ENCODE data around the gene AHDC1.
"Not testable (repeated sequence)": the region's sequence is repeated elsewhere in the genome, so short reads cannot be mapped to it uniquely, and the experiment has no call there.

AHDC1 gene, protein sequence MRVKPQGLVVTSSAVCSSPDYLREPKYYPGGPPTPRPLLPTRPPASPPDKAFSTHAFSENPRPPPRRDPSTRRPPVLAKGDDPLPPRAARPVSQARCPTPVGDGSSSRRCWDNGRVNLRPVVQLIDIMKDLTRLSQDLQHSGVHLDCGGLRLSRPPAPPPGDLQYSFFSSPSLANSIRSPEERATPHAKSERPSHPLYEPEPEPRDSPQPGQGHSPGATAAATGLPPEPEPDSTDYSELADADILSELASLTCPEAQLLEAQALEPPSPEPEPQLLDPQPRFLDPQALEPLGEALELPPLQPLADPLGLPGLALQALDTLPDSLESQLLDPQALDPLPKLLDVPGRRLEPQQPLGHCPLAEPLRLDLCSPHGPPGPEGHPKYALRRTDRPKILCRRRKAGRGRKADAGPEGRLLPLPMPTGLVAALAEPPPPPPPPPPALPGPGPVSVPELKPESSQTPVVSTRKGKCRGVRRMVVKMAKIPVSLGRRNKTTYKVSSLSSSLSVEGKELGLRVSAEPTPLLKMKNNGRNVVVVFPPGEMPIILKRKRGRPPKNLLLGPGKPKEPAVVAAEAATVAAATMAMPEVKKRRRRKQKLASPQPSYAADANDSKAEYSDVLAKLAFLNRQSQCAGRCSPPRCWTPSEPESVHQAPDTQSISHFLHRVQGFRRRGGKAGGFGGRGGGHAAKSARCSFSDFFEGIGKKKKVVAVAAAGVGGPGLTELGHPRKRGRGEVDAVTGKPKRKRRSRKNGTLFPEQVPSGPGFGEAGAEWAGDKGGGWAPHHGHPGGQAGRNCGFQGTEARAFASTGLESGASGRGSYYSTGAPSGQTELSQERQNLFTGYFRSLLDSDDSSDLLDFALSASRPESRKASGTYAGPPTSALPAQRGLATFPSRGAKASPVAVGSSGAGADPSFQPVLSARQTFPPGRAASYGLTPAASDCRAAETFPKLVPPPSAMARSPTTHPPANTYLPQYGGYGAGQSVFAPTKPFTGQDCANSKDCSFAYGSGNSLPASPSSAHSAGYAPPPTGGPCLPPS (N-terminal part only)

DNA sequence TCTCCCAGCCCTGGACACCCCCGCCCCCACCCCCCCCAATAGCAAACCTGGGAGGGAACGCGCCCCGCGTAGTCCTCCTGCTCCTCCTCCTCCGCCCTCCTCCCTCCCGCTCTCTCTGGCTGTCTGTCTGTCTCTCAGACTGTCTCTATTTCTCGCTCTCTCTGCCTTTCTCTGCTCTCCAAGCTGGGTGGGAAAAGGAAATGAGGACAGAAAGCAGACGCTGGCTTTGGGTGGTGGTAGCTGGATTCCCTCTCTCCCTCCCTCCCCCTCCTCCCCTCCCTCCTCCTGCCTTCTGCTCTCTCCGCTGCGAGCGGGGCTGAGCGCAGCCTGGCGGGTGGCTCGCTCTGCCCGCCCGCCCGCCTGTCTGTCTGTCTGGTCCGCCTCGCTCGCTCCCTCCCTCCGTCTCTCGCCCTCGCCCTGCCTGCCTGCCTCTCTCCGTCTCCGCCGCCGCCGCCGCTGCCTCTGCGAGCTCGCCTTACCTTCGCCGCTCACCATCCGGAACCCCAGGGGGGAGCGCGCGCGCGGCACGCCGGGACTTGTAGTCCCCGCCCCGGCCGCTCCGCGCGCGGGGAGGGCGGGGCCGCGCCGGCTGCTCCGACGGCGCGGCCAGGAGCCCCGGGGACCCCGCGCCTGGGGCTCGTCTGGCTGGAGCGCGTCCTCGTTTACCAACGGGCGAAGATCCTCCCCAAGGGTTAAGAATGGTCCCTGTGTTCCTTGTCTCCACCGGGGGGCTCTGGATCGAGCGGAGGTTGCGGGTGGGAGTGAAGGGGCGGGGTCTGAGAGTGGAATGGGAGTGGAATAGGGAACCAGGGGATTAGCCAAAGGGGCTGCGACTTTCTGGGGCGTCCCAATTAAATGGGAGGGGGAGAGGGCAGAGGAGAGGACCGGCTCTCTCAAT is at the start of gene AHDC1:
Gene AHDC1 (minus strand): TSS at position 464 of the 898 bp plus-strand sequence. CDS start 52,029 bp downstream, outside the sequence.
- peak; percentile 85 for DNase-seq

DNA sequence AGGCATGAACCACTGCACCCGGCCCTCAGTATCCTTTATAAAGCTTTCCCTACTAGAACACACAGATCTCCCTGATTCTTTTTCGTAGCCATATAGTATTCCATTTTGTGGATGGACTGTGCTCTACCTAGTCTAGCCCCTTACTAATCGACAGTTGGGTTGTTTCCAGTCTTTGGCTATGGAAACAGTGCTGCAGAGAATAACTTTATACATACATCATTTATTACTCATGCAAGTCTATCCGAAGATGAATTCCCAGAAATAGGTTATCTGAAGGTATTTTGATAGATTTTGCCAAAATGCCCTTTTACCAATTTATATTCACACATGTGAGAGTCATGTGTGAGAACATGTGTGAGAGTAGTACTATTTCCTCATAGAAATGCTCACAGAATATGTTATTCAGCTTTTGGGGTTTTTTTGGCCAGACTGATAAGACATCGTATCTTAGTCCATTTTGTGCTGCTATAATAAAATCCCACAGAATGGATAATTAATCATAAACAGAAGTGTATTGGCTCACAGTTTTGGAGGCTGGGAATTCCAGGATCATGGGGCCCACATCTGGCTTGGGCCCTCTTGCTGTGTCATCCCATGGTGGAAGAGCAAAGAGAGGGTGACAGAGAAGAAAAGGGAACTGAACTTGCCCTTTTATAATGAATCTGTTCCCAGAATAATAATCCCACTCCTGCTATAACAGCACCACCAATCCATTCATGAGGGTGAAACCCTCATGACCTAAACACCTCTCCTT is 48.3 kb upstream of the AHDC1 start:
- DNase-seq, result no peak

DNA sequence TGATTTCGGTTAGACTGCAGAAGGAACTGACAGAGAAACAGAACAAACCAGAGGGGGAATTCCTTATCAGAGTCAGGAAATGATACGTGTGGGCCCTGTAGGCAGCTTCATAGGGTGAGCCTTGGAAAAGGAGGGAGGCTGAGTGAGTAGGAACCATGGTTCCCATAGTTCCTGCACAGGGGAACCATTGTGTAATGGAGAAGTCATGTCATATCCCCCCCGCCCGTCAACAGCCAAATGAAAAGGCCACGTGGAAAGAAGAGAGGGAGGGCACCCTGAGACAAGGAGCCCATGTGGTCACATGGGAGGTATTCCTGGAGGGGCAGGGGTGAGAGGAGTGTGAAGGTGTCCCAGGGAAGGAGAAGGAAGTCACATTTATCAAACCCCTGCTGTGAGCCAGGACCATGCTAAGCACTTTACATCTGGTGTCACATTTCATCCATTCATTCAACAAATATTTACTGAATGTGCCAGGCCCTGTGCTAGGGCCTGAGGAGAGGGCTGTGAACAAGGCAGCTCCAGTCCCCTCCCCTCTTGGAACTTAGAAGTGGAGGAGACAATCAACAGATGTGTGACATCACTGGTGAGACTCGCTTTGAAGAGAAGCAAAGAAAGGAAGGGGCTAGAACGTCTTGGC is 46.7 kb upstream of the AHDC1 start:
- no peak for DNase-seq

DNA sequence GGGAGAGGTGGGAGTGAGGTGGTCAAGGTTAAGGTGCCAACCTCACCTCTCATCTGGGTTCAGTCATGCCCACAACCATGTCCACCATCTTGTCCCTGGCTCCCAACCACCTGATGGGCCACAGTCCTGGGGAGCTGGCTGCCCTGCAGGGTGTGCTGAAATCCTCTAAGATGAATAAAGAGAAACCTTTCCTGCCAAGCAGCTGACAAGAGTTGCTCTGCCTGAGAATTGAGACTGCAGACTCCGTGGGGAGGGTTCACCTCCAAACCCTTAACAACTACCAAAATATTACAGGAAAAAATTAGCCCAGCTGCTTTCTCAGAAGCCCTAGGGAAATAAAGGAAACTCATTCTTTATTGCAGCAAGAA is 46.2 kb upstream of the AHDC1 start:
- no peak for DNase-seq

DNA sequence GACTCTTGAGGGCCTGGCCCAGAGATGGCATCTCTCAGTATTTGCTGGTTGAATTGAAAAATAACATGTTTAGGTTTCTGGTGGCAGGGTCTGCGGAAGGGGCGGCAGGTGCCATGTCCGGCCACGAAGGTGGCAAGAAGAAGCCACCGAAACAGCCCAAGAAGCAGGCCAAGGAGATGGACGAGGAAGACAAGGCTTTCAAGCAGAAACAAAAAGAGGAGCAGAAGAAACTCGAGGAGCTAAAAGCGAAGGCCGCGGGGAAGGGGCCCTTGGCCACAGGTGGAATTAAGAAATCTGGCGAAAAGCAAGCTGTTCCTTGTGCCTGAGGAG is 45.3 kb upstream of the AHDC1 start:
- no peak for DNase-seq

DNA sequence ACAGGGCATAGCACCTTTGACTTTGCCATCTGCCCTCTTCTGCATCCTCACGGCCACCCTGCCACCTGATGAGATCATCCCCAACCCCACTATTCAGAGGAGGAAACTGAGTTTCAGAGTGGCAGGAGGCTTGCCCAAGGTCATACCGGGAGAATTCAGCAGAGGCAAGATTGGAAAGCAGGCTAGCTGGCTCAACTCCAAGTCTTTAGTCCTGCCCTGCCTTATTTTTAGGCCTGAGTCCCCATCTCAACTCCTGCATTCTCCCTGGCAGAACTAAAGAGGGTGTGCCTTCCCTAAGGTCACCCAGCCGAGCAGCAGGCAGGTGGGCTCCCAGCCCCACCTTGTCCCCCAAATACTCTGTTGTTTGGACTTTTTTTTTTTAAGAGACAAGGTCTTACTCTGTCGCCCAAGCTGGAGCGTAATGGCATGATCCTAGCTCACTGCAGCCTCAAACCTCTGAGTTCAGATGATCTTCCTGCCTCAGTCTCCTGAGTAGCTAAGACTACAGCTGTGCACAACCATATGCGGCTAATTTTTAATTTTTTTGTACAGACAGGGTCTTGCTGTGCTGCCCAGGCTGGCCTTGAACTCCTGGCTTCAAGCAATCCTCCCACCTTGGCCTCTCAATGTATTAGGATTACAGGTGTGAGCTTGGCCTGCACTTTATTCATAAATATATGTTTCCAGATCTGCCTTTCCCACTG is 44.8 kb upstream of the AHDC1 start:
- DNase-seq, result no peak

DNA sequence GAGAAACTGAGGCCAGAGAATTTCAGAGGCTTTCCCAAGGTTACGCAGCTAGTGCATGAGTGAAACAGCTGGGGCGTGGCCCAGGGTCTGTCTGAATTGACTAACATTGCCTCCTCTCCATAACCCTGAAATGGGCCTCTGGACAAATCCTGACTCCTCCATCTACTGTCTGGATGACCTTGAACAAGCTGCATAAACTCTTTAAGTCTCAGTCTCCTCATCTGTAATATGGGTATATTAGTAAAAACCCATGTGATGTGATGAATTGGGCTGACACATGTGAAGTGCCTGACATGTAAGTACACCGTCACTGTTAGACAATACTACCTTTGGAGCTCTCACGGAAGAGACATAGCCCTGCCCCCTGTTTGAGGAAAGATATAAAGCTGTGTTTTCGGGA is 43.4 kb upstream of the AHDC1 start:
- DNase-seq, result no peak

DNA sequence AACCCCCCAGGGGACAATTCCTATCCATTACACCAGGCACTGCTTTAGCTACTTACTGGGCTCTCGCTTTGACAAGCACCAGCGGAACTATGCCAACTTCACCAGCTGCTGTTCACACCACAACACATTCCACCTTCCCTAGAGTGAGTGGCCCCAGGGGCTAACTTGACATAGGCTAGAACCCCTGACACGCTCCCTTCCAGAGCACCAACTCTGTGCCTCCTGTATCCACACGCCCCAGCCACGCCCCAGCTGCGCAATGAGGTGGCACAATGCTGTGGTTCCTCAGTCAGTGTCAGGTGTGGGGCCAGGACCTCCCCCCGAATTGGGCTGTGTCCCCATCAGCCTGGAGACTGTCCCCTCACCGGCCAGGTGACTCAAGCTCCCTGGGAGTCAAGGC is 42.7 kb upstream of the AHDC1 start:
- no peak for DNase-seq

DNA sequence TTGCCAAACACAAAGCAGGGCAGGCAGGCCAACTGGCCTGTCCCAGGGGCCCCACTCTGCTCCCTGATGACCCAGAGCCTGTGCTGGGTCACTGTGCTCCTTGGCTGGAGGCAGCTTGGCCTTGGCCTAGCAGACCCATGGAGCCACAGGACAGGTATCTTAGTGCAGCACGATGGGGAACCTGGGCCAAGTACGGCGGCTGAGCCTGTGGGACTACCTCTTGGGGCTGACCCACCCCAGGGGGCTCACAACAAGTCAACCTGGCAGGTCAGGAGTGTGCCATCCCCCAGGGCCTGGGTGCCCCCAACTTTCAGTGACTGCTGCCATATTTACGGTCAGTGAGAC is 41.1 kb upstream of the AHDC1 start:
- DNase-seq, result no peak

DNA sequence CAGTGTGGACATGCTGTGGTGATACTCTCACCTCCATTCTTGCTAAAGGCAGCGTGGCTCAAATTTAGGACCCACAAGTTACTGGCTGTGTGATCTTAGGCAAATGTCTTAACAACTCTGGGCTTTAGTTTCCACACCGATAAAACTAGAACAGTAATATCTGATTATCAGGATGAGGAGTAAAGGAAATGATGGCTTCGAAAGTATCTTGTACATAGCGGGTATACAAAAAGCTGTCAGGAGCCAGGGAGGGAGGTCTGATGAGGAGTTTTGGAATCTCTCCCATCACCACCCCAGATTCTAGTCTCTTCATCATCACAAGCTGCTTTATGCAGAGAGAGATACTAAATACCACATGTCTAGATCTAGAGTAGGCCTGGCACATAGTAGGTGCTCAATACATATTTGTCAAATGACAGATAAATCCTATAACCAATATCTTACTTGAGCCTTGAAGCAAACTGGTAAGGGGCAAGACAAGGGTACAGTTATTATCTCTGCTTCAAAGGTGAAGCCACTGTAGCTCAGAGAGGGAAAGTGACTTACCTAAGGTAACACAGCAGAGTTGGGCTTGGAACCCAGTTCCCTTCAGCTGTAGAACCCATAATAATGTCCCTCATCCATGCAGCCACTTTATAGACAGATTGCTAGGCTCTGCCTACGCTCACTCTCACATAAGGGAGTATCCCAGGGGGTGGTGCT is 40.6 kb upstream of the AHDC1 start:
- DNase-seq, result no peak

DNA sequence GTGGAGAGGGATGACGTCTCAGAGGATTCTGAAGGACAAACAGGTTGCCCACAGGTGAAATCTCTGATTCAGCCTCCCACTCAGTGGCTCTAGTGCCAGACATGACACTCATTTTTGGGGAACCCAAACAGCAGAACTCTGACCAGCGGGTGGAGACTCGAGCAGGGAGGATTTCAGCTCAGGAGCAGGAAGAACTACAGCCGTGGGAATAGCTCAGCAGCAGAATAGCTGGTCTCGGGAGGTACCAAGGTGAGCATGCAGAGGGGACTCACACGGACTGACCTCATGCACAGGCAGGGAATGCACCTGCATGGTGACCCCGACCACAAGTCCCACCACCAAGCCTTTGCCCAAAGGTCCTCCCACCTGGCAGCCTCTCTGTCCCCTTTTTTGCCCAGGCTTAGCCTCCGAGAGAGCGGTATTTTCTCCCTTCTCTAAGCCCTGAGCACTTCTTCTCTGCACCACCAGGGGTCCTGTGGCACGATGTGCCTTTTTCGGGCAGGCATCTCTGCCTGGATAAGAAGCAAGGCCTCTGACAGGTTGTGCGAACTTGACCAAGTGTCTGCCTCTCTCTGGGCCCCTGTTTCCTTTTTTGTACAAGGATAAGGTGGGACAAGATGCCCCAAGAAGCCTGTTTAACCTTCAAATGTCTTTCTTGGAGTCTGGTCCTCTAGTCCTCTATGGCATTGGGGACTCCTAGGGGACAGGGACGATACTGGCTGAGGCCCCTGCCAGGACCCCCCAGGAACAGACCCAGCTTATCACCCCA is 39.8 kb upstream of the AHDC1 start:
- peak; percentile 66 for DNase-seq

DNA sequence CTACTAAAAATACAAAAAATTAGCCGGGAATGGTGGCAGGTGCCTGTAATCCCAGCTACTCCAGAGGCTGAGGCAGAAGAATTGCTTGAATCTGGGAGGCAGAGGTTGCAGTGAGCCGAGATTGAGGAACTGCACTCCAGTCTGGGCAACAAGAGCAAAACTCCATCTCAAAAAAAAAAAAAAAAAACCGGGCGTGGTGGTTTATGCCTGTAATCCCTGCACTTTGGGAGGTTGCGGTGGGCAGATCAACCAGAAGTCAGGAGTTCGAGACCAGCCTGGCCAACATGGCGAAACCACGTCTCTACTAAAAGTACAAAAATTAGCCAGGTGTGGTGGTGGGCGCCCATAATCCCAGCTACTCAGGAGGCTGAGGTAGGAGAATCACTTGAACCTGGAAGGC is 36.6 kb upstream of the AHDC1 start:
- not testable (repeated sequence) for DNase-seq

DNA sequence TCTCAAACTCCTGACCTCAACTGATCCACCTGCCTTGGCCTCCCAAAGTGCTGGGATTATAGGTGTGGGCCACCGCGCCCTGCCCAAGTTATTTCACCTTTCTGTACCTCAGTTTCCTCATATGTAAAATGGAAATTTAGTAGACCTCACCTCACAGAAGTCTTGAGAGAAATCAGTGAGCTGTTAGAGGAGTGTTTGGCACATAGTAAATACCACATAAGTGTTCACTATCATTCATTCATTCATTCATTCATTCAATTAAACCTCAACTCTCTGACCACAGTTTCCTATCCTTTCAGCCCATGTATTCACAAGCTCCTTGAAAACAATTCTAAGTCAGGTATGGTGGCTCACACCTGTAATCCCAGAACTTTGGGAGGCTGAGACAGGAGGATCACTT is 34.9 kb upstream of the AHDC1 start:
- DNase-seq, result no peak

DNA sequence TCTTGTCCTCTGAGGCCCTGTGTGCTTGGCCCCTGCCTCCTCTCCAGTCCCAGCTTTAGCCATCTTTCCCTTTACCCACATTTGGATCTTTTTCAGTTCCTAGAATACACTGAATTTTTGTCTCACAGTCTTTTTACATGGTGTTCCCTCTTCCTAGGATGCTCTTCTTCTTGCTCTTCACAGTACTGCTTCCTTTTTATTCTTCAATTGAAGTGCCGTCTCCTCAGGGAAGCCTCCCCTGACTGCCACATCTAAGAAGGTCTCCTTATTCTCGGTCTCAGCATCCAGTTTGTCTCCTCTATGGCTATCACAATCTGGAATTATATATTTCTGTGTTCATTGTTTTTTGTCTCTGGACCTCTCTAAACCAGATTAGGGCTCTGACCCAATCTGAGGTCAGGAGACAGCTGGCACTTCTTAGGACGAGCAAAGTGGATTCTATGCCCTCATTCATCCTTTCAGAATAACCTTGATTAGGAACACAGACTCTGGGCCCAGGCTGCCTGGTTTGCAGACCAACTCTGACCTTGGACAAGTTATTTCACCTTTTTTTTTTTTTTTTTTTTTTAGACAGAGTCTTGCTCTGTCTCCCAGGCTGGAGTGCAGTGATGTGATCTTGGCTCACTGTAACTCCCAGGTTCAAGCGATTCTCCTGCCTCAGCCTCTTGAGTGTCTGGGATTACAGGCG is 34.2 kb upstream of the AHDC1 start:
- no peak for DNase-seq

DNA sequence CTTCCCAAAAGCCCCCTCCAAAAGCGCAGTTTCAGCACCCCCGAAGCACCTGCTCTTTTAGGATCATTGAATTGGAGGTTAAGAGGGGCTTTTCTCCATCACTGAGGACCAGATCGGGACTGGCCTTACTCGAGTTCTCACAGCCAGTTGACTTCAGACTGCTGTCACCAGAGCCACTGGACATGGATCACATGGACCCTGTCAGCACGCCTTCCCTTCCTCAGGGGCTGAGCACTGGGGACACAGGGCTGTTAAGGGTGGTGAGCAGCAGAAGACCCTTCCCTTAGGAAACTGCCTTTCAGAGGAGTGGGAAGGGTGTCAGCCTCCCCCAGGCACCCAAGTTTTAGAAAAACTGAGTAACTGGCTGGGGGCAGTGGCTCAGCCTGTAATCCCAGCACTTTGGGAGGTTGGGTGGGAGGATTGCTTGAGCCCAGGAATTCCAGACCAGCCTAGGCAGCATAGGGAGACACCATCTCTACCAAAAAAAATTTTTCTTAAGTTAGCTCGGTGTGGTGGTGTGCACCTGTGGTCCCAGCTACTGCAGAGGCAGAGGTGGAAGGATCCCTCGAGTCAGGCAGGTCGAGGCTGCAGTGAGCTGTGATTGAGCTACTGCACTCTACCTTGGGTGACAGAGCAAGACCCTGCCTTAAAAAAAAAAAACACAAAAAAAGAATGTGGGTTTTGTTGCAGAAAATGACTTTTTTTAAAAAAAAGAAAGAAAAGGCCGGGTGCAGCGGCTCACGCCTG is 31.6 kb upstream of the AHDC1 start:
- no peak for DNase-seq

DNA sequence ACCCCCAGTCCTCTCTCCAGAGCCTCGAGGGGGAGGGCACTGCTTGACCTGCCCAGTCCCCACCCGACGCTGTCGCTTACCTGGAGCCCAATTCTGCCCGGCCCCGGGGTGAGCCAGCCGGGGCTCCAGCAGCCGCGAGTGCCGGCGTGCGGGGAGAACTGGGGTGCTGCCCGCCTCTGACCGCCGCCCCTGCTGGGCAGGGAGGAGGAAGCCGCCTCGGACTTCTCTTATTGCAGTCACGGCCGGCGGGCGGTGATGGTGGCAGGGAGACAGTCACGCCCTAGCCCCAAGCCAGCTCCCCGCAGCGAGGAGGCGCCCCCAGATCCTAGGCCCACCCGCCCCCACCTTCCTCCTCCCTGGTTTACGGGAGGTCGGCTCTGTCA is 31.0 kb upstream of the AHDC1 start, which contains the start of gene FGR:
Gene FGR (minus strand): TSS at position 201 of the 383 bp plus-strand sequence. CDS start 11,269 bp downstream, outside the sequence.
- DNase-seq, result no peak

DNA sequence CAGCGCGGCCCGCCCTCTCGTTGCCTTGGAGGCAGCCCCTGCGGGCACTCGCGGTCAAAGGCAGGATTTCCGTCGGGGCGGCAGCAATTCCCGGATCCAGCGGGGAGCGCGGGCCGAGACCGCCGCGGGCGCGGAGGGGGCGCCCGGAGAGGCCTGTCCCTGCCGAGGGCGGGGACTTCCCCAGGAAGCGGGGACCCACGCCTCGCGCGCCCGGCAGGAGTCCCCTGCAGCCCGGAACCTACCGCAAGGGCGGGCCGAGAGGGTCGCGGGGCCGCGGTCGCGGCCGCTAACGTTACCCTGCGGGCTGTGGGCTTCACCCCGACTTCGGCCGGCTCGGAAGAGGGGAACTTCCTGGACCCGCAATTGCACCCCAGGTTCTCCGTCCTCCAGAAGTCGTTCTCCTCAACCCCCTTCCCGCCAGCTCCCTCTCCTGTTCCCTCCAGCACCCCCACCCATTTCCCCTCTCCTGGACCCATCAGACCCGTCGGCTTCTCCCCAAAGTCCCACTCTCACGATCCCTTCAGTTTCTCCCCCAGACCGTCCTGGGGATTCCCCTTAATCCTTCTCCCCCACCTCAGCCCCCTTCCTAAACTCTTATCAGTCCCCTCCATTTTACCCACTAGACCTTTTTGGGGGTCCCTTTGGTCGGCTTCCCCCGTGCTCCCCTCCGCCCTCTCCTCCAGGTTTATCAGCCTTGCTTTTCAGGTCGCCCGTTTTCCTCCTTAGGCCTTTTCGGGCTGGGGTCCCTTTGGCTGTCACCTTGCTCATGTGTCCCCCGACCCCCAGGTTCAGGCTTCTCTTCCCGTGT is 30.4 kb upstream of the AHDC1 start:
- peak; percentile 40 for DNase-seq
